Neural crest cell (in vitro differentiated cells): Measurements from ENCODE around the gene NEBL. TPM values are rescaled to one million over a fixed set of nuclear protein-coding genes. Genes with fewer than 3 reads are reported as not detected.

Source experiments
- DNase-seq: peaks from one replicate; pipeline ENCODE4 v3.0.0; 2021; ENCODE audit warnings: low read depth, mixed read lengths, low spot score
- H3K27ac Mint-ChIP-seq: one replicate; pipeline ENCODE4 v1.8.0; 2021; ENCODE audit warnings: mild to moderate bottlenecking, mixed read lengths; ENCODE audit not compliant: unreplicated experiment
- H3K27me3 Mint-ChIP-seq: 2 replicates; pipeline ENCODE4 v1.8.0; 2021; ENCODE audit warnings: low read depth, mild to moderate bottlenecking, mixed read lengths
- H3K36me3 Mint-ChIP-seq: 2 replicates; pipeline ENCODE4 v1.8.0; 2021; ENCODE audit warnings: low read depth, mild to moderate bottlenecking, mixed read lengths
- H3K4me1 Mint-ChIP-seq: 2 replicates; pipeline ENCODE4 v1.8.0; 2021; ENCODE audit warnings: mixed read lengths
- H3K4me3 Mint-ChIP-seq: one replicate; pipeline ENCODE4 v1.8.0; 2021; ENCODE audit warnings: mild to moderate bottlenecking, mixed read lengths
- H3K9me3 Mint-ChIP-seq: 2 replicates; pipeline ENCODE4 v1.8.0; 2021; ENCODE audit warnings: mixed read lengths
- total RNA-seq: library from RNA; stranded (reverse); gene quantifications from 2 replicates; pipeline ENCODE4 v1.2.1, GENCODE V29; 2021
- TF ChIP-seq, protein P1 (sequence below): fragments of 200-600 bp; sonication (generic); conservative IDR thresholded peaks from 2 replicates; pipeline ENCODE4 v1.5.0; 2021; ENCODE audit warnings: antibody characterized with exemption, mild to moderate bottlenecking

Gene NEBL
- total RNA-seq, 1 donor from 2014 or later: 8.4 TPM

DNA sequence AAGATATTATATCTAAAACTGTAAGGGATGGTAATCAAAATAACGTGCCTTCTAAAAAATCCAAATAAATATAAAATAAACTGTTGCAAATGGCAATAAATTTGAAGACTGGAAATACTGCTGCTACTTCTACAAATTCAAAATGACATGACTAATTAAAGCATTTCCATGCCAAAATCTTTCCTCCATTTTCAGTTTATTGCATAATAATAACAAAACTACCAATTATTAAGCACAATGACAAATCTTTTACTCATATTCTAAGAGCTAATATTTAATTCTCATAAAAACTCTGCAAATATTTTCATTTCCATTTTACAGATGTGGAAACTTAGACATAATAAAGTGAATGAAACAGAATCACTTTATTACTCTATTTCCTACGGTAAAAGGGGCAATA lies 38.8 kb upstream of the NEBL start:
- no peak for DNase-seq
- peaks cover 5% of the 10 kb centered on the region for H3K9me3 Mint-ChIP-seq
- TF ChIP-seq, protein P1, sequence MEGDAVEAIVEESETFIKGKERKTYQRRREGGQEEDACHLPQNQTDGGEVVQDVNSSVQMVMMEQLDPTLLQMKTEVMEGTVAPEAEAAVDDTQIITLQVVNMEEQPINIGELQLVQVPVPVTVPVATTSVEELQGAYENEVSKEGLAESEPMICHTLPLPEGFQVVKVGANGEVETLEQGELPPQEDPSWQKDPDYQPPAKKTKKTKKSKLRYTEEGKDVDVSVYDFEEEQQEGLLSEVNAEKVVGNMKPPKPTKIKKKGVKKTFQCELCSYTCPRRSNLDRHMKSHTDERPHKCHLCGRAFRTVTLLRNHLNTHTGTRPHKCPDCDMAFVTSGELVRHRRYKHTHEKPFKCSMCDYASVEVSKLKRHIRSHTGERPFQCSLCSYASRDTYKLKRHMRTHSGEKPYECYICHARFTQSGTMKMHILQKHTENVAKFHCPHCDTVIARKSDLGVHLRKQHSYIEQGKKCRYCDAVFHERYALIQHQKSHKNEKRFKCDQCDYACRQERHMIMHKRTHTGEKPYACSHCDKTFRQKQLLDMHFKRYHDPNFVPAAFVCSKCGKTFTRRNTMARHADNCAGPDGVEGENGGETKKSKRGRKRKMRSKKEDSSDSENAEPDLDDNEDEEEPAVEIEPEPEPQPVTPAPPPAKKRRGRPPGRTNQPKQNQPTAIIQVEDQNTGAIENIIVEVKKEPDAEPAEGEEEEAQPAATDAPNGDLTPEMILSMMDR: no peak
- no peak overlapping the region for H3K4me3 Mint-ChIP-seq
- H3K36me3 Mint-ChIP-seq: peaks cover 7% of the 10 kb centered on the region
- no peak overlapping the region for H3K27ac Mint-ChIP-seq
- no peaks in the 10 kb centered on the region for H3K4me1 Mint-ChIP-seq
- H3K27me3 Mint-ChIP-seq: no peaks in the 10 kb centered on the region

DNA sequence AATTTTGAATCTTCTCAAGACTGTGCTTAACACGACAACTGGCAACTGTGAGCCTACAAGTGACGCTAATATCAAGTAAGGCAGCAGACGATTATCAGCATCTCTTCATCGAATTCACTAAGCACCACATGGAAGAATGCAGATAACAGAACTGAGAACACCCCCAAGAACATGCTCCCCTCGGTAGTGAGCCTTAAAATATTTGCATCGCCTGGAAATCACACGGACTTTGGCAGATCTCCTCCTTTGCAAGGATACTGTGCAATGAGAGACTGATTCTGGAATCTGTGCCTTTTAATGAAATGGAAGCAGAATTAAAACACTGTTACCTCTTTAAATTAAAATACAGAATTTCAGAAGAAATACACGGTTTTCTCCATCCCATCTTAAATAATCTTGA lies 38.2 kb upstream of the NEBL start:
- Mint-ChIP-seq H3K27ac (no peak overlapping the region), H3K9me3 (peaks cover 7% of the 10 kb centered on the region), H3K4me3 (no peak overlapping the region), H3K27me3 (no peaks in the 10 kb centered on the region), H3K36me3 (peaks cover 10% of the 10 kb centered on the region), H3K4me1 (no peaks in the 10 kb centered on the region)
- DNase-seq: no peak
- TF ChIP-seq, protein P1: no peak

DNA sequence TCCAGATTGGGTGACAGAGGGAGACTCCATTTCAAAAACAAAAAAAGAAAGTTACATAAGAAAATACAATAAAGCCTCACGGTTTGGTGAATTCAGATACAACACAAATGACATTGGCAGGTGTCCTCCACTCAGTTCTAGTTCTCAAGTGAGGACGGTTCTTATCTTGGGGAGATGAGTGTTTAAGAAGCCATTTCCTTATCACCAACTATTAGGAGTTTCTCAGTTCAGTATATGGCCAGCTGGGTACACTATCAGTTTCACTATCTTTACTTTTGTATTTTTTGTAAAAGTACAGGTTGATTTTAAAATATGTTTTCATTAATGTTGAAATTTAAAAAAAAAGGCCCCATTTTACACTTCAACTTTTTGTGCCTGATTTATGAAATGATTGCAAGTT lies 36.6 kb upstream of the NEBL start:
- Mint-ChIP-seq H3K9me3 (peaks cover 5% of the 10 kb centered on the region), H3K27ac (no peak overlapping the region), H3K4me1 (no peaks in the 10 kb centered on the region), H3K27me3 (no peaks in the 10 kb centered on the region), H3K4me3 (no peak overlapping the region), H3K36me3 (peaks cover 9% of the 10 kb centered on the region)
- no peak for DNase-seq
- TF ChIP-seq, protein P1: no peak

- Mint-ChIP-seq H3K4me1 (no peaks in the 10 kb centered on the region), H3K4me3 (no peak overlapping the region), H3K36me3 (peaks cover 5% of the 10 kb centered on the region), H3K9me3 (peaks cover 2% of the 10 kb centered on the region), H3K27me3 (no peaks in the 10 kb centered on the region), H3K27ac (no peak overlapping the region)
- TF ChIP-seq, protein P1: no peak
- no peak for DNase-seq
These were observed 35.6 kb upstream of the NEBL start for GRCh38 chr10:20932606-20933126.

GRCh38 chr10:20931156-20931795 lies 34.2 kb upstream of the NEBL start:
- TF ChIP-seq, protein P1: no peak
- peaks cover 5% of the 10 kb centered on the region for H3K36me3 Mint-ChIP-seq
- H3K9me3 Mint-ChIP-seq: peaks cover 2% of the 10 kb centered on the region
- no peaks in the 10 kb centered on the region for H3K4me1 Mint-ChIP-seq
- DNase-seq: no peak
- no peaks in the 10 kb centered on the region for H3K27me3 Mint-ChIP-seq
- no peak overlapping the region for H3K4me3 Mint-ChIP-seq
- no peak overlapping the region for H3K27ac Mint-ChIP-seq
